Measurements from ENCODE around the gene CLCN7.
A peak's percentile ranks its signal among the peaks of the same experiment; 100 is the strongest.

CLCN7 gene

DNA sequence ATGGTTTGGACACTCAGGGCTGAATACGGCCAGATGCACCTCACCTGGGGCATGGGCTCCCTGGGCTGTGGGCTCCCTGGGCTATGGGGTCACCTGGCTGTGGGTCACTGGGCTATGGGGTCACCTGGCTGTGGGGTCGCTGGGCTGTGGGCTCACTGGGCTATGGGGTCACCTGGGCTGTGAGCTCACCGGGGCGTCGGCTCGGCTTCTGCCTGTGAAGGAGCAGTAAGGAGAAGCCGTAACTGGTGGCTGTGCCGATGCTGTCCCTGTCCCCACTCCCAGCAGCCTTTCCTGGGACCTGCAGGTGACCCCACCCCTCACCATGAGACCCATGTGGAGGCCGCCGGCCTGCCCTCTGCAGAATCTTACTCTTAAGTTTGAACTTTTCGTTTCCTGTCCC is 45.8 kb downstream of the CLCN7 start:
- Histone ChIP-seq H3K36me3 (replicated peaks; ENCODE audit: low read depth, low read length) (no peaks in the 10 kb centered on the region), H3K9ac (ENCODE audit: low read length) (no peak overlapping the region), H3K4me1 (ENCODE audit: low read length) (no peaks in the 10 kb centered on the region), H4K20me1 (ENCODE audit: insufficient read depth, low read length) (no peaks in the 10 kb centered on the region), H3K27ac (ENCODE audit: low read length) (no peak overlapping the region), H3K9me3 (ENCODE audit: insufficient read depth, low read length) (no peaks in the 10 kb centered on the region), H3K4me2 (ENCODE audit: low read length) (no peak overlapping the region), H2AFZ (ENCODE audit: low read depth, low read length) (no peak overlapping the region), H3K27me3 (ENCODE audit: low read depth, low read length) (peaks cover 5% of the 10 kb centered on the region; the same call in 1 of the 2 replicates), H3K79me2 (ENCODE audit: low read length) (no peaks in the 10 kb centered on the region), H3K4me3 (ENCODE audit: low read length) (no peak overlapping the region)
- TF ChIP-seq, protein P1, sequence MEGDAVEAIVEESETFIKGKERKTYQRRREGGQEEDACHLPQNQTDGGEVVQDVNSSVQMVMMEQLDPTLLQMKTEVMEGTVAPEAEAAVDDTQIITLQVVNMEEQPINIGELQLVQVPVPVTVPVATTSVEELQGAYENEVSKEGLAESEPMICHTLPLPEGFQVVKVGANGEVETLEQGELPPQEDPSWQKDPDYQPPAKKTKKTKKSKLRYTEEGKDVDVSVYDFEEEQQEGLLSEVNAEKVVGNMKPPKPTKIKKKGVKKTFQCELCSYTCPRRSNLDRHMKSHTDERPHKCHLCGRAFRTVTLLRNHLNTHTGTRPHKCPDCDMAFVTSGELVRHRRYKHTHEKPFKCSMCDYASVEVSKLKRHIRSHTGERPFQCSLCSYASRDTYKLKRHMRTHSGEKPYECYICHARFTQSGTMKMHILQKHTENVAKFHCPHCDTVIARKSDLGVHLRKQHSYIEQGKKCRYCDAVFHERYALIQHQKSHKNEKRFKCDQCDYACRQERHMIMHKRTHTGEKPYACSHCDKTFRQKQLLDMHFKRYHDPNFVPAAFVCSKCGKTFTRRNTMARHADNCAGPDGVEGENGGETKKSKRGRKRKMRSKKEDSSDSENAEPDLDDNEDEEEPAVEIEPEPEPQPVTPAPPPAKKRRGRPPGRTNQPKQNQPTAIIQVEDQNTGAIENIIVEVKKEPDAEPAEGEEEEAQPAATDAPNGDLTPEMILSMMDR (IDR thresholded peaks at IDR 0.05; ENCODE audit: low read depth, low read length): no peak
- TF ChIP-seq EZH2phosphoT487 (IDR thresholded peaks at IDR 0.05; ENCODE audit: low read depth): no peak

DNA sequence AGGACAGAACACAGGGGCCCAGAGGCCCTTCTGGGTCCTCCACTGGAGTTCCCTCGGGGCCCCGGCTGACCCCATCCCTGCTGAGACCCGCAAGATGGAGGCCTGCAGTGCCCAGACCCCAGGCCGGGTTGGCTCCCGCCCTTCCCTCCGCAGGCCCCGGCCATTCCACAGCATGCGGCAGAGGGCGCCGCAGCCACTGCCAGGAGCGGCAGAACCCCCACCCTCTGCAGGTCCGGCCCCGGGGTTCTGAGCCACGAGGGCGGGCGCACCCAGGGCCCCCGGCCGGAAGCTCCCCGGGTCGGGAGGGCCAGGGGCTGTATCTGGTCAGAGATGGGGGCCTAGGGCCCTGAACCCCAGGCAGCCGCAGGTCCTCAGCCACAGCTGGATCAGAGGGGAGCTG is 46.3 kb downstream of the CLCN7 start:
- no peaks in the 10 kb centered on the region for H3K36me3 ChIP-seq (replicated peaks; ENCODE audit: low read depth, low read length)
- H3K27ac ChIP-seq (ENCODE audit: low read length): no peak overlapping the region
- H3K4me1 ChIP-seq (ENCODE audit: low read length): no peaks in the 10 kb centered on the region
- no peak overlapping the region for H3K9ac ChIP-seq (ENCODE audit: low read length)
- H3K4me3 ChIP-seq (ENCODE audit: low read length): no peak overlapping the region
- peaks cover 5% of the 10 kb centered on the region; the same call in 1 of the 2 replicates for H3K27me3 ChIP-seq (ENCODE audit: low read depth, low read length)
- 0 out of 2 replicates have a peak overlapping the region, but pooled peaks have one; percentile 30 for H2AFZ ChIP-seq (ENCODE audit: low read depth, low read length)
- no peak overlapping the region for H3K4me2 ChIP-seq (ENCODE audit: low read length)
- no peaks in the 10 kb centered on the region for H3K9me3 ChIP-seq (ENCODE audit: insufficient read depth, low read length)
- no peaks in the 10 kb centered on the region for H4K20me1 ChIP-seq (ENCODE audit: insufficient read depth, low read length)
- TF ChIP-seq, protein P1 (IDR thresholded peaks at IDR 0.05; ENCODE audit: low read depth, low read length): peak; percentile 30
- TF ChIP-seq EZH2phosphoT487 (IDR thresholded peaks at IDR 0.05; ENCODE audit: low read depth): no peak
- H3K79me2 ChIP-seq (ENCODE audit: low read length): no peaks in the 10 kb centered on the region

DNA sequence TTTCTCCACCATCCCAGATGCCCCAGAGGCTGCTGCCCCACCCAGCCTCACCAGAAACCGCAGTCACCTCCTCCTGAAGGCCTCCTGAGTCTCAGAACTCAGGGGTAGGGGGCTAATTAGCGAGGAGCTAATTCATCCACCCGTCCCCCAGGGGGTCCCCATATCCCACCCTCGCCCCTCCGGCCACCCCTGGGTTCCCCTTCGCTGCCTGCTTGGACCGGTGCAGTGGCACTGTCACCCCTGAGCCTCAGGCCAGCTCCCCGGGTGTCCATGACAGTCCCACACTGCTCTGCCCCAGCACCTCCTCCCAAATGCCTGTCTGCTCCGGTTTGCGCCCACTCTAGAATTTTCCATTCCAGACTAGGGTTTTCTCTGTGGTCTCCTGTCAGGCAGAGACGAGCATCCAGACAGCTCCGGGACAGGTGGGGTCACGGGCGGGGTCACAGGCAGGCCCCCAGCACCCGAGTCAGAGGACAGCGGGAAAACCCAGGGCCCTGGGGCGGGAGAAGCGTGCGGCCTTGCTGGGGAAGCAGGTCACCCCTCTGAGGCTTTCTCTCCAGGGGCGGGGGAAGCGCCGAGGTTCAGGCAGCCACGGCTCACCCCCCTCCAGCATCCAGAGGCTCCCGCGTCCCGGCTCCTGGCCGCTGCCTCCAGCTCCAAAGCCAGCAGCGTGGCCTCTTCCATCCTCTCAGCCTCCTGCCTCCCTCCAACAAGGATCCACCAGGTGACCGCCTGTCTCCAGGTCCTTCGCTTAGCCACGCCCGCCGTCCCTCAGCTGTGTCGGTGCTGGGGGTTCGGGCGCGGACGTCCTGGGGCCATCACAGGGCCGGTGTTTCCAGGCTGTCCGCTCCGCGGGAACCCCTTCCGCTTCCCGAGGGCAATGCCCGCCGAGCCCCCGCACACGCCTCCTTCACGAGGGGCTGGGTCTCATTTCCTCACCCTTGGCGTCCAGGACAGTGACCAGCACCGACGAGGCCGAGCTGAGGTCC is 47.1 kb downstream of the CLCN7 start:
- H3K4me2 ChIP-seq (ENCODE audit: low read length): no peak overlapping the region
- no peaks in the 10 kb centered on the region for H3K36me3 ChIP-seq (replicated peaks; ENCODE audit: low read depth, low read length)
- H4K20me1 ChIP-seq (ENCODE audit: insufficient read depth, low read length): no peaks in the 10 kb centered on the region
- no peaks in the 10 kb centered on the region for H3K79me2 ChIP-seq (ENCODE audit: low read length)
- no peak overlapping the region for H3K9ac ChIP-seq (ENCODE audit: low read length)
- H3K4me1 ChIP-seq (ENCODE audit: low read length): no peaks in the 10 kb centered on the region
- no peak overlapping the region for H3K27ac ChIP-seq (ENCODE audit: low read length)
- no peaks in the 10 kb centered on the region for H3K9me3 ChIP-seq (ENCODE audit: insufficient read depth, low read length)
- no peak for TF ChIP-seq EZH2phosphoT487 (IDR thresholded peaks at IDR 0.05; ENCODE audit: low read depth)
- TF ChIP-seq, protein P1 (IDR thresholded peaks at IDR 0.05; ENCODE audit: low read depth, low read length): no peak
- H3K4me3 ChIP-seq (ENCODE audit: low read length): no peak overlapping the region
- peaks cover 5% of the 10 kb centered on the region; the same call in 1 of the 2 replicates for H3K27me3 ChIP-seq (ENCODE audit: low read depth, low read length)
- H2AFZ ChIP-seq (ENCODE audit: low read depth, low read length): no peak overlapping the region

DNA sequence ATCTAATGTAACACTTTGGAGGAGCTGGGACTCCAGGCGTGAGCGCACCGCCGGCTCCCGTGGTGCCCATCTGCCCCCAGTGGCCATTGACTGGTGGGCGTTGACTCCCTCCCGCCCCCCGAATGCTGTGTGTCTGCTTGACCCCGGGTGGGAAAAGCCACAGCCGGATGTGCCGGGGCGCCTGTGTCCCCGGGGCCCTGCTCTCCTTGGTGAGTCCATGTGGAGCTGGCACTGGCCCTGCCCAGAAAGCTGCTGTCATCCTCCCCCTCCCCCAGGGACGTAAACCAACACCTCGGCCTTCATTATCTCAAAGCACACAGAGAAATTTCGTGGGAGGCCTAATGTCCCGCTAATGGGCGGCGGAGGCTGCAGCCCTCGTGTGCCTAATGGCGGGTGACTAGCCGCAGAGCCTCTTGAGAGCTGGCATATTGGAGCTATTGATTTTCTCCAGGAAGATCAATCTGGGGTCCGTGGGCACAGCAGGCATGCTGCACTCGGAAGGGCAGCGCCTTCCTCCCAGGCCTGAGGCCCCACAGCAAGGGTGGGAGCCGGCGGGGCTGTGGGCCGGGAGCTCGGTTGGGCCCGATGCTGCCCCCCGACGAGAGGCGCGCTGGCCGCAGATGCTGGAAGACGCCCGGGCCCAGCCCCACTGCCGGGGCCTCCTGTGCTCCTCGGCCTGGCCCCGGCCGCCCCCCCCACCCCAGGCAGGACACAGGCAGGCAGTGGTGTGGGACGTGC is 47.9 kb downstream of the CLCN7 start:
- Histone ChIP-seq H3K79me2 (ENCODE audit: low read length) (no peaks in the 10 kb centered on the region), H3K4me2 (ENCODE audit: low read length) (no peak overlapping the region), H3K9me3 (ENCODE audit: insufficient read depth, low read length) (peaks cover 5% of the 10 kb centered on the region; the same call in 1 of the 2 replicates), H3K27ac (ENCODE audit: low read length) (no peak overlapping the region), H3K36me3 (replicated peaks; ENCODE audit: low read depth, low read length) (peaks cover 2% of the 10 kb centered on the region), H4K20me1 (ENCODE audit: insufficient read depth, low read length) (no peaks in the 10 kb centered on the region), H3K4me1 (ENCODE audit: low read length) (no peaks in the 10 kb centered on the region), H3K4me3 (ENCODE audit: low read length) (no peak overlapping the region), H3K27me3 (ENCODE audit: low read depth, low read length) (peaks cover 5% of the 10 kb centered on the region; the same call in 1 of the 2 replicates), H3K9ac (ENCODE audit: low read length) (no peak overlapping the region), H2AFZ (ENCODE audit: low read depth, low read length) (no peak overlapping the region)
- TF ChIP-seq, protein P1 (IDR thresholded peaks at IDR 0.05; ENCODE audit: low read depth, low read length): no peak
- TF ChIP-seq EZH2phosphoT487 (IDR thresholded peaks at IDR 0.05; ENCODE audit: low read depth): no peak

Measured in OCI-LY3 (cell line).